Astrocyte (in vitro differentiated cells and primary cell): Measurements from ENCODE around the gene DCTN4. TPM values are rescaled to one million over a fixed set of nuclear protein-coding genes. Genes with fewer than 3 reads are reported as not detected.
A peak's percentile ranks its signal among the peaks of the same experiment; 100 is the strongest.

Source experiments
- DNase-seq: peaks from one replicate; pipeline ENCODE4 v3.0.0-alpha.2; 2010; ENCODE audit warnings: low read depth
- FAIRE-seq: peaks from 2 replicates; lab custom pipeline; 2011; peaks lifted over from hg19 to GRCh38; lab: Jason Lieb, UNC
- H2AFZ ChIP-seq: 2 replicates; pipeline ENCODE4 v1.6.0; 2012; ENCODE audit warnings: low read depth, low read length, inconsistent platforms
- H3K27ac ChIP-seq: 2 replicates; pipeline ENCODE4 v1.5.1; 2011; ENCODE audit warnings: low read depth, low read length, inconsistent platforms
- H3K27me3 ChIP-seq: 2 replicates; pipeline ENCODE4 v1.6.0; 2011; ENCODE audit warnings: low read length, inconsistent platforms; ENCODE audit not compliant: insufficient read depth
- H3K36me3 ChIP-seq: 2 replicates; pipeline ENCODE4 v1.5.1; 2011; ENCODE audit warnings: low read length, inconsistent platforms; ENCODE audit not compliant: insufficient read depth
- H3K4me1 ChIP-seq: 2 replicates; pipeline ENCODE4 v1.5.1; 2011; ENCODE audit warnings: low read length, inconsistent platforms; ENCODE audit not compliant: insufficient read depth
- H3K4me2 ChIP-seq: 2 replicates; pipeline ENCODE4 v1.6.0; 2012; ENCODE audit warnings: low read length, inconsistent platforms
- H3K4me3 ChIP-seq: 2 replicates; pipeline ENCODE4 v1.5.1; 2011; ENCODE audit warnings: low read depth, mild to moderate bottlenecking, low read length, inconsistent platforms; ENCODE audit not compliant: insufficient read depth
- H3K79me2 ChIP-seq: 2 replicates; pipeline ENCODE4 v1.6.0; 2012; ENCODE audit warnings: mild to moderate bottlenecking, low read length, inconsistent platforms; ENCODE audit not compliant: insufficient read depth
- H3K9ac ChIP-seq: 2 replicates; pipeline ENCODE4 v1.6.0; 2012; ENCODE audit warnings: mild to moderate bottlenecking, low read length, inconsistent platforms
- H3K9me3 ChIP-seq: 2 replicates; pipeline ENCODE4 v1.5.1; 2012; ENCODE audit warnings: low read depth, mild to moderate bottlenecking, low read length, inconsistent platforms; ENCODE audit not compliant: insufficient read depth
- H4K20me1 ChIP-seq: 2 replicates; pipeline ENCODE4 v1.6.0; 2012; ENCODE audit warnings: low read length, inconsistent platforms; ENCODE audit not compliant: insufficient read depth
- H3K27ac Mint-ChIP-seq: one replicate; pipeline ENCODE4 v1.8.0; 2021; ENCODE audit warnings: mild to moderate bottlenecking, mixed read lengths; ENCODE audit not compliant: unreplicated experiment
- H3K27me3 Mint-ChIP-seq: one replicate; pipeline ENCODE4 v1.8.0; 2021; ENCODE audit warnings: low read depth, mixed read lengths; ENCODE audit not compliant: unreplicated experiment
- H3K36me3 Mint-ChIP-seq: one replicate; pipeline ENCODE4 v1.8.0; 2021; ENCODE audit warnings: low read depth, mixed read lengths; ENCODE audit not compliant: unreplicated experiment
- H3K4me1 Mint-ChIP-seq: one replicate; pipeline ENCODE4 v1.8.0; 2021; ENCODE audit warnings: low read depth, mixed read lengths; ENCODE audit not compliant: unreplicated experiment
- H3K4me3 Mint-ChIP-seq: one replicate; pipeline ENCODE4 v1.8.0; 2021; ENCODE audit warnings: mild to moderate bottlenecking, moderate library complexity, mixed read lengths; ENCODE audit not compliant: unreplicated experiment
- H3K9me3 Mint-ChIP-seq: one replicate; pipeline ENCODE4 v1.8.0; 2021; ENCODE audit warnings: mild to moderate bottlenecking, mixed read lengths; ENCODE audit not compliant: unreplicated experiment
- EZH2 ChIP-seq: IDR thresholded peaks from 2 replicates; pipeline ENCODE4 v1.6.1; 2012; ENCODE audit warnings: mild to moderate bottlenecking, low read length, inconsistent platforms; ENCODE audit not compliant: insufficient read depth
- total RNA-seq: library from RNA; stranded (reverse); gene quantifications from 2 replicates; pipeline ENCODE4 v1.2.1, GENCODE V29; 2021
- TF ChIP-seq, protein P1 (sequence below): IDR thresholded peaks from 2 replicates; pipeline ENCODE4 v1.5.1; 2011; ENCODE audit warnings: low read depth, mild to moderate bottlenecking, inconsistent platforms, low read length, moderate library complexity; ENCODE audit not compliant: insufficient read depth

DCTN4 gene
- total RNA-seq, 1 donor from 2014 or later, result 57.0 TPM

- Histone ChIP-seq H3K79me2 (peaks cover 63% of the 10 kb centered on the region), H2AFZ (no peak overlapping the region), H3K9me3 (no peaks in the 10 kb centered on the region), H3K27ac (no peak overlapping the region), H3K4me3 (no peak overlapping the region), H4K20me1 (peaks cover 48% of the 10 kb centered on the region), H3K36me3 (peaks cover 1% of the 10 kb centered on the region), H3K9ac (no peak overlapping the region), H3K4me1 (no peaks in the 10 kb centered on the region), H3K27me3 (no peaks in the 10 kb centered on the region), H3K4me2 (no peak overlapping the region)
- TF ChIP-seq EZH2, result no peak
- TF ChIP-seq, protein P1, sequence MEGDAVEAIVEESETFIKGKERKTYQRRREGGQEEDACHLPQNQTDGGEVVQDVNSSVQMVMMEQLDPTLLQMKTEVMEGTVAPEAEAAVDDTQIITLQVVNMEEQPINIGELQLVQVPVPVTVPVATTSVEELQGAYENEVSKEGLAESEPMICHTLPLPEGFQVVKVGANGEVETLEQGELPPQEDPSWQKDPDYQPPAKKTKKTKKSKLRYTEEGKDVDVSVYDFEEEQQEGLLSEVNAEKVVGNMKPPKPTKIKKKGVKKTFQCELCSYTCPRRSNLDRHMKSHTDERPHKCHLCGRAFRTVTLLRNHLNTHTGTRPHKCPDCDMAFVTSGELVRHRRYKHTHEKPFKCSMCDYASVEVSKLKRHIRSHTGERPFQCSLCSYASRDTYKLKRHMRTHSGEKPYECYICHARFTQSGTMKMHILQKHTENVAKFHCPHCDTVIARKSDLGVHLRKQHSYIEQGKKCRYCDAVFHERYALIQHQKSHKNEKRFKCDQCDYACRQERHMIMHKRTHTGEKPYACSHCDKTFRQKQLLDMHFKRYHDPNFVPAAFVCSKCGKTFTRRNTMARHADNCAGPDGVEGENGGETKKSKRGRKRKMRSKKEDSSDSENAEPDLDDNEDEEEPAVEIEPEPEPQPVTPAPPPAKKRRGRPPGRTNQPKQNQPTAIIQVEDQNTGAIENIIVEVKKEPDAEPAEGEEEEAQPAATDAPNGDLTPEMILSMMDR, result no peak
- peaks cover 3% of the 10 kb centered on the region for H3K4me1 Mint-ChIP-seq
- H3K27ac Mint-ChIP-seq, result no peak overlapping the region
- FAIRE-seq, result no peak
- no peaks in the 10 kb centered on the region for H3K27me3 Mint-ChIP-seq
- no peak overlapping the region for H3K4me3 Mint-ChIP-seq
- peaks cover 3% of the 10 kb centered on the region for H3K9me3 Mint-ChIP-seq
- DNase-seq, result no peak
- H3K36me3 Mint-ChIP-seq, result peaks cover 29% of the 10 kb centered on the region
Observed at GRCh38 chr5:150740992-150741391, 17.8 kb downstream of the DCTN4 start.

DNA sequence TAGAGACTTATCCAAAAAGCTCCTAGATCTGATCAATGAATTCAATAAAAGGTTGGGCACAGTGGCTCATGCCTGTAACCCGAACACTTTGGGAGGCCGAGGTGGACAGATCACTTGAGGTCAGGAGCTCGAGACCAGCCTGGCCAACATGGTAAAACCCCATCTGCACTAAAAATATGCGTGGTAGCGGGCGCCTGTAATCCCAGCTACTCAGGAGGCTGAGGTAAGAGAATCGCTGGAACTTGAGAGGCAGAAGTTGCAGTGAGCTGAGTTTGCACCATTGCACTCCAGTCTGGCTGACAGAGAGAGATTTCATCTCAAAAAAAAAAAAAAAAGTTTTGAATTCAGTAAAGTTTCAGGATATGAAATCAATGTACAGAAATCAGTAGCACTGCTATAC, 20.0 kb downstream of the DCTN4 start:
- Histone ChIP-seq H3K27me3 (no peaks in the 10 kb centered on the region), H3K9me3 (no peaks in the 10 kb centered on the region), H2AFZ (no peak overlapping the region), H3K4me2 (no peak overlapping the region), H4K20me1 (peaks cover 67% of the 10 kb centered on the region), H3K9ac (no peak overlapping the region), H3K36me3 (peaks cover 7% of the 10 kb centered on the region), H3K4me3 (no peak overlapping the region), H3K27ac (no peak overlapping the region), H3K4me1 (no peaks in the 10 kb centered on the region), H3K79me2 (peaks cover 85% of the 10 kb centered on the region)
- no peaks in the 10 kb centered on the region for H3K27me3 Mint-ChIP-seq
- H3K9me3 Mint-ChIP-seq, result peaks cover 4% of the 10 kb centered on the region
- peaks cover 34% of the 10 kb centered on the region for H3K36me3 Mint-ChIP-seq
- no peaks in the 10 kb centered on the region for H3K4me1 Mint-ChIP-seq
- no peak overlapping the region for H3K4me3 Mint-ChIP-seq
- no peak overlapping the region for H3K27ac Mint-ChIP-seq
- no peak for DNase-seq
- no peak for FAIRE-seq
- TF ChIP-seq EZH2, result no peak
- TF ChIP-seq, protein P1, result no peak

- Mint-ChIP-seq H3K27ac (no peak overlapping the region), H3K4me1 (no peaks in the 10 kb centered on the region), H3K27me3 (no peaks in the 10 kb centered on the region), H3K36me3 (peaks cover 33% of the 10 kb centered on the region), H3K9me3 (peaks cover 1% of the 10 kb centered on the region), H3K4me3 (peak overlapping the region; percentile 30)
- H4K20me1 ChIP-seq, result peaks cover 49% of the 10 kb centered on the region
- H3K4me1 ChIP-seq, result no peaks in the 10 kb centered on the region
- no peak for DNase-seq
- H3K4me3 ChIP-seq, result no peak overlapping the region
- no peaks in the 10 kb centered on the region for H3K27me3 ChIP-seq
- H3K27ac ChIP-seq, result no peak overlapping the region
- H3K9ac ChIP-seq, result no peak overlapping the region
- FAIRE-seq, result no peak
- H3K4me2 ChIP-seq, result no peak overlapping the region
- peaks cover 63% of the 10 kb centered on the region for H3K79me2 ChIP-seq
- TF ChIP-seq, protein P1, result no peak
- TF ChIP-seq EZH2, result no peak
- no peaks in the 10 kb centered on the region for H3K9me3 ChIP-seq
- peaks cover 42% of the 10 kb centered on the region for H3K36me3 ChIP-seq
- no peak overlapping the region for H2AFZ ChIP-seq
Observed at GRCh38 chr5:150734579-150735384, 24.0 kb downstream of the DCTN4 start.
